ENCODE results near the gene ARSG. TPM values are rescaled to one million over a fixed set of nuclear protein-coding genes. Genes with fewer than 3 reads are reported as not detected.

The ARSG gene
- total RNA-seq, 1 donor from 2014 or later: 19.5 TPM

- H3K27me3 Mint-ChIP-seq (ENCODE audit: insufficient read depth, low read depth): peaks cover 9% of the 10 kb centered on the region
- Histone ChIP-seq H4K20me1 (ENCODE audit: low read depth) (no peaks in the 10 kb centered on the region), H3K4me3 (no peak overlapping the region), H3F3A (ENCODE audit: low read depth) (no peaks in the 10 kb centered on the region), H3K36me3 (no peaks in the 10 kb centered on the region), H3K27me3 (no peaks in the 10 kb centered on the region), H3K9ac (no peak overlapping the region), H2AFZ (replicated peaks) (no peak overlapping the region), H3K27ac (no peak overlapping the region), H3K4me1 (no peaks in the 10 kb centered on the region), H3K9me3 (ENCODE audit: low read depth) (no peaks in the 10 kb centered on the region), H3K4me2 (no peak overlapping the region), H3K79me2 (ENCODE audit: low read depth) (no peaks in the 10 kb centered on the region)
- DNase-seq (ENCODE audit: low spot score): no peak
- TF ChIP-seq EZH2 (IDR thresholded peaks at IDR 0.05) (no peak), EZH2phosphoT487 (IDR thresholded peaks at IDR 0.05) (no peak)
- TF ChIP-seq, protein P1, sequence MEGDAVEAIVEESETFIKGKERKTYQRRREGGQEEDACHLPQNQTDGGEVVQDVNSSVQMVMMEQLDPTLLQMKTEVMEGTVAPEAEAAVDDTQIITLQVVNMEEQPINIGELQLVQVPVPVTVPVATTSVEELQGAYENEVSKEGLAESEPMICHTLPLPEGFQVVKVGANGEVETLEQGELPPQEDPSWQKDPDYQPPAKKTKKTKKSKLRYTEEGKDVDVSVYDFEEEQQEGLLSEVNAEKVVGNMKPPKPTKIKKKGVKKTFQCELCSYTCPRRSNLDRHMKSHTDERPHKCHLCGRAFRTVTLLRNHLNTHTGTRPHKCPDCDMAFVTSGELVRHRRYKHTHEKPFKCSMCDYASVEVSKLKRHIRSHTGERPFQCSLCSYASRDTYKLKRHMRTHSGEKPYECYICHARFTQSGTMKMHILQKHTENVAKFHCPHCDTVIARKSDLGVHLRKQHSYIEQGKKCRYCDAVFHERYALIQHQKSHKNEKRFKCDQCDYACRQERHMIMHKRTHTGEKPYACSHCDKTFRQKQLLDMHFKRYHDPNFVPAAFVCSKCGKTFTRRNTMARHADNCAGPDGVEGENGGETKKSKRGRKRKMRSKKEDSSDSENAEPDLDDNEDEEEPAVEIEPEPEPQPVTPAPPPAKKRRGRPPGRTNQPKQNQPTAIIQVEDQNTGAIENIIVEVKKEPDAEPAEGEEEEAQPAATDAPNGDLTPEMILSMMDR (IDR thresholded peaks at IDR 0.05): no peak
- peaks cover 19% of the 10 kb centered on the region for H3K9me3 Mint-ChIP-seq
- H3K4me1 Mint-ChIP-seq: peaks cover 28% of the 10 kb centered on the region
- no peak overlapping the region for H3K4me3 Mint-ChIP-seq
- H3K27ac Mint-ChIP-seq: no peak overlapping the region
- no peaks in the 10 kb centered on the region for H3K36me3 Mint-ChIP-seq
Observed at GRCh38 chr17:68324114-68324513, 32.8 kb downstream of the ARSG start.

DNA sequence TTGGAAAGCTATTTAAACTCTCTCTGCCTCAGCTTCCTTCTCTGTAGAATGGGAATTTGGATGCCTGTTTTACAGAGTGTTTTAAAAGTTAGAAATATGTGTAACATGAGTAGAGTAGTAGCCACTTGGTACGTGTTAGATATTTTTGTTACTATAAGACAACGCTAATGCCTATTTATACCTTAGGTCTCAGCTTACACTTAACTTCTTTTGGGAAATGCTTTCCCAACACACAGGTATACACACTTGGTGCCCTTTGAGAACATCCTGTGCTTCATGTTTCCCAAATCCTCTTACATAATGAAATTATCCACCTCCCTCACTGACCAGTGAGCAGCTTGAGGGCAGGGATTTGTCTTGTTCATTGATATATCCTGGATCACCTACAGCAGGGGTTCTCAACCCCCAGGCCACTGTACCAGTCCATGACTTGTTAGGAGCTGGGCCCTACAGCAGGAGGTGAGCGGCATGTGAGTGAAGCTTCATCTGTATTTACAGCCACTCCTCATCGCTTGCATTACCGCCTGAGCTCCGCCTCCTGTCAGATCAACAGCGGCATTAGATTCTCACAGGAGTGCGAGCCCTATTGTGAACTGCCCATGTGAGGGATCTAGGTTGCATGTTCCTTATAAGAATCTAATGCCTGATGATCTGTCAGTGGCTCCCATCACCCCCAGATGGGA lies 33.5 kb downstream of the ARSG start:
- no peak overlapping the region for H3K4me3 ChIP-seq
- peaks cover 23% of the 10 kb centered on the region for H3K4me1 Mint-ChIP-seq
- H3K4me3 Mint-ChIP-seq: no peak overlapping the region

GRCh38 chr17:68325961-68326360 lies 34.7 kb downstream of the ARSG start:
- Mint-ChIP-seq H3K36me3 (peaks cover 2% of the 10 kb centered on the region), H3K27ac (no peak overlapping the region), H3K4me3 (no peak overlapping the region), H3K9me3 (peaks cover 30% of the 10 kb centered on the region), H3K4me1 (peaks cover 11% of the 10 kb centered on the region), H3K27me3 (ENCODE audit: insufficient read depth, low read depth) (peaks cover 10% of the 10 kb centered on the region)
- TF ChIP-seq, protein P1 (IDR thresholded peaks at IDR 0.05): no peak
- TF ChIP-seq EZH2 (IDR thresholded peaks at IDR 0.05): no peak
- TF ChIP-seq EZH2phosphoT487 (IDR thresholded peaks at IDR 0.05): no peak
- no peaks in the 10 kb centered on the region for H4K20me1 ChIP-seq (ENCODE audit: low read depth)
- H3K9me3 ChIP-seq (ENCODE audit: low read depth): no peaks in the 10 kb centered on the region
- H3K36me3 ChIP-seq: no peaks in the 10 kb centered on the region
- DNase-seq (ENCODE audit: low spot score): no peak
- no peaks in the 10 kb centered on the region for H3K4me1 ChIP-seq
- no peaks in the 10 kb centered on the region for H3K27me3 ChIP-seq
- H3K27ac ChIP-seq: no peak overlapping the region
- no peak overlapping the region for H3K9ac ChIP-seq
- H3K4me2 ChIP-seq: no peak overlapping the region
- H3F3A ChIP-seq (ENCODE audit: low read depth): no peaks in the 10 kb centered on the region
- H3K4me3 ChIP-seq: no peak overlapping the region
- no peaks in the 10 kb centered on the region for H3K79me2 ChIP-seq (ENCODE audit: low read depth)
- no peak overlapping the region for H2AFZ ChIP-seq (replicated peaks)

More for the DNA sequence above, 33.5 kb downstream of the ARSG start:
- no peak overlapping the region for H2AFZ ChIP-seq (replicated peaks)
- no peak for DNase-seq (ENCODE audit: low spot score)
- Mint-ChIP-seq H3K27ac (no peak overlapping the region), H3K36me3 (no peaks in the 10 kb centered on the region), H3K27me3 (ENCODE audit: insufficient read depth, low read depth) (peaks cover 10% of the 10 kb centered on the region), H3K9me3 (peaks cover 23% of the 10 kb centered on the region)
- no peak overlapping the region for H3K27ac ChIP-seq
- H3K79me2 ChIP-seq (ENCODE audit: low read depth): no peaks in the 10 kb centered on the region
- TF ChIP-seq, protein P1 (IDR thresholded peaks at IDR 0.05): no peak
- no peak for TF ChIP-seq EZH2phosphoT487 (IDR thresholded peaks at IDR 0.05)
- no peak for TF ChIP-seq EZH2 (IDR thresholded peaks at IDR 0.05)
- H4K20me1 ChIP-seq (ENCODE audit: low read depth): no peaks in the 10 kb centered on the region
- no peak overlapping the region for H3K4me2 ChIP-seq
- H3K9me3 ChIP-seq (ENCODE audit: low read depth): no peaks in the 10 kb centered on the region
- no peaks in the 10 kb centered on the region for H3F3A ChIP-seq (ENCODE audit: low read depth)
- no peaks in the 10 kb centered on the region for H3K36me3 ChIP-seq
- no peaks in the 10 kb centered on the region for H3K4me1 ChIP-seq
- no peak overlapping the region for H3K9ac ChIP-seq
- no peaks in the 10 kb centered on the region for H3K27me3 ChIP-seq
